ENCODE measurements around the gene ATP2A1.

- no peak for TF ChIP-seq EZH2phosphoT487 (IDR thresholded peaks at IDR 0.05; ENCODE audit: borderline replicate concordance)
- no peak for TF ChIP-seq POLR2AphosphoS5 (IDR thresholded peaks at IDR 0.05; ENCODE audit: low read depth, low read length)
- TF ChIP-seq CTCF (IDR thresholded peaks at IDR 0.05 in 2 of 3, conservative IDR thresholded peaks at IDR 0.05 in 1 of 3; ENCODE audit: borderline replicate concordance in 1 of 3, insufficient read depth in 1 of 3, low read depth in 2 of 3, low read length in 2 of 3): no peak
- TF ChIP-seq CEBPB (IDR thresholded peaks at IDR 0.05; ENCODE audit: low read depth): no peak
- TF ChIP-seq EZH2 (IDR thresholded peaks at IDR 0.05): no peak
- no peak for TF ChIP-seq POLR2A (IDR thresholded peaks at IDR 0.05; ENCODE audit: borderline replicate concordance, extremely low read depth, insufficient read depth, insufficient read length)
- TF ChIP-seq RAD21 (IDR thresholded peaks at IDR 0.05; ENCODE audit: low read depth): no peak
- no peak for TF ChIP-seq EGR1 (IDR thresholded peaks at IDR 0.05; ENCODE audit: low read depth)
- no peak for TF ChIP-seq JUND (IDR thresholded peaks at IDR 0.05)
- no peak for TF ChIP-seq TCF7L2 (IDR thresholded peaks at IDR 0.05; ENCODE audit: borderline replicate concordance, extremely low read depth, insufficient read depth, insufficient read length)
Measured at GRCh38 chr16:28865722-28866453, 12.4 kb upstream of the ATP2A1 start.

Data from HCT116 (cell line).